HepG2 (cell line): ENCODE data around the gene ADSL. TPM values are rescaled to one million over a fixed set of nuclear protein-coding genes. Genes with fewer than 3 reads are reported as not detected.

Experiments used
- ATAC-seq: fragments of 200-7000 bp; cut with Tn5 transposase; 3 replicates; pipeline ENCODE4 v1.9.1; 2020; ENCODE audit warnings: mild to moderate bottlenecking, moderate library complexity
- BruUV-seq: library from RNA; stranded (reverse); fragments of 400-500 nt; replicated peaks from 2 replicates; lab custom pipeline; 2021; lab: Mats Ljungman, UMichigan
- CTCF ChIA-PET: fragments of 300-600 bp; formaldehyde crosslinking; extraction: SDS; loops from one replicate; lab custom pipeline; 2021; ENCODE audit warnings: low total read pairs, inconsistent platforms, low intra/inter-chr PET ratio; lab: Yijun Ruan, JAX
- POLR2A ChIA-PET: fragments of 350-600 bp; sonication (Branson Sonifier 250); formaldehyde crosslinking; loops from one replicate; lab custom pipeline; 2020; ENCODE audit warnings: antibody characterized with exemption, inconsistent platforms; lab: Yijun Ruan, JAX
- DNase-seq: peaks from one replicate; pipeline ENCODE4 v3.0.0-alpha.2; 2015; ENCODE audit warnings: low spot score
- FAIRE-seq: peaks from 3 replicates; lab custom pipeline; 2011; peaks lifted over from hg19 to GRCh38; lab: Jason Lieb, UNC
- H2AFZ ChIP-seq: one replicate; pipeline ENCODE4 v1.6.1; 2011; ENCODE audit warnings: low read length, inconsistent platforms
- H3K27ac ChIP-seq: fragments of 300-600 bp; 3 replicates; pipeline ENCODE4 v1.8.0; 2011; ENCODE audit warnings: mixed run types, mild to moderate bottlenecking, mixed read lengths, low read length, inconsistent platforms; ENCODE audit not compliant: insufficient read depth; ENCODE audit errors: extremely low read length
- H3K27me3 ChIP-seq, 2 experiments: fragments of 200-600 bp in 1 of 2; 2 replicates in 1 of 2; 3 replicates in 1 of 2; pipeline versions ENCODE4 v1.6.0 to v1.8.0; 2011; ENCODE audit warnings: low read length in 2 of 2, mild to moderate bottlenecking in 2 of 2, moderate library complexity in 2 of 2, inconsistent platforms in 1 of 2; ENCODE audit not compliant: insufficient read depth in 2 of 2, control insufficient read depth in 1 of 2
- H3K36me3 ChIP-seq, 2 experiments: fragments of 200-600 bp in 1 of 2; replicated peaks in 1 of 2; 2 replicates in 1 of 2; 3 replicates in 1 of 2; pipeline versions ENCODE4 v1.5.1 to v1.8.0; 2011; ENCODE audit warnings: low read length in 2 of 2, inconsistent platforms in 1 of 2; ENCODE audit not compliant: insufficient read depth in 2 of 2, control insufficient read depth in 1 of 2
- H3K4me1 ChIP-seq: 2 replicates; pipeline ENCODE4 v1.5.1; 2012; ENCODE audit warnings: low read length, inconsistent platforms; ENCODE audit not compliant: insufficient read depth
- H3K4me2 ChIP-seq: 2 replicates; pipeline ENCODE4 v1.6.0; 2011; ENCODE audit warnings: low read depth, low read length, inconsistent platforms
- H3K4me3 ChIP-seq, 3 experiments: fragments of 200-600 bp in 1 of 3; sonication (generic), shearing (Covaris generic) in 1 of 3; replicated peaks in 1 of 3; 2 replicates each; pipeline ENCODE4 v1.5.1; 2011 to 2016; ENCODE audit warnings: low read length in 3 of 3, inconsistent platforms in 2 of 3, low read depth in 2 of 3, mild to moderate bottlenecking in 2 of 3, control low read depth in 1 of 3, mixed read lengths in 1 of 3; ENCODE audit not compliant: insufficient read depth in 1 of 3
- H3K79me2 ChIP-seq: one replicate; pipeline ENCODE4 v1.6.1; 2011; ENCODE audit warnings: low read length, inconsistent platforms; ENCODE audit not compliant: insufficient read depth
- H3K9ac ChIP-seq: 2 replicates; pipeline ENCODE4 v1.6.0; 2011; ENCODE audit warnings: mild to moderate bottlenecking, low read depth, low read length, inconsistent platforms; ENCODE audit not compliant: insufficient read depth
- H3K9me3 ChIP-seq: 2 replicates; pipeline ENCODE4 v1.5.1; 2012; ENCODE audit warnings: mild to moderate bottlenecking, low read length
- H4K20me1 ChIP-seq: 2 replicates; pipeline ENCODE4 v1.6.0; 2011; ENCODE audit warnings: inconsistent platforms, mild to moderate bottlenecking, low read length, moderate library complexity; ENCODE audit not compliant: insufficient read depth
- BRCA1 ChIP-seq: sonication (generic); formaldehyde crosslinking; IDR thresholded peaks from 2 replicates; pipeline ENCODE4 v1.4.0; 2020; ENCODE audit warnings: missing genetic modification reagents
- CENPBD1 ChIP-seq: sonication (generic); formaldehyde crosslinking; IDR thresholded peaks from 2 replicates; pipeline ENCODE4 v1.8.0; 2022; ENCODE audit warnings: missing genetic modification reagents, low read depth, mild to moderate bottlenecking, borderline replicate concordance
- FUBP1 ChIP-seq: sonication (generic); formaldehyde crosslinking; IDR thresholded peaks from 2 replicates; pipeline ENCODE4 v1.5.1; 2020; ENCODE audit warnings: missing genetic modification reagents, mild to moderate bottlenecking, borderline replicate concordance
- HCFC1 ChIP-seq: fragments of 150-350 bp; IDR thresholded peaks from 2 replicates; pipeline ENCODE4 v1.6.1; 2014; ENCODE audit warnings: low read depth, low read length
- IRF2 ChIP-seq: IDR thresholded peaks from 2 replicates; pipeline ENCODE4 v1.6.1; 2018; ENCODE audit warnings: missing genetic modification reagents, missing compliant biosample characterization
- NFE2L2 ChIP-seq: fragments of 150-350 bp; IDR thresholded peaks from 2 replicates; pipeline ENCODE4 v1.6.1; 2014; ENCODE audit warnings: low read length
- SPEN ChIP-seq: sonication (generic); formaldehyde crosslinking; IDR thresholded peaks from 2 replicates; pipeline ENCODE4 v1.5.1; 2020; ENCODE audit warnings: low read depth, mild to moderate bottlenecking, missing genetic modification reagents
- TFDP1 ChIP-seq: IDR thresholded peaks from 2 replicates; pipeline ENCODE4 v1.6.1; 2016; ENCODE audit warnings: missing compliant biosample characterization, missing genetic modification reagents, borderline replicate concordance
- ZNF180 ChIP-seq: sonication (generic); formaldehyde crosslinking; IDR thresholded peaks from 2 replicates; pipeline ENCODE4 v1.4.0; 2020; ENCODE audit warnings: low read depth, missing genetic modification reagents, borderline replicate concordance
- ZNF232 ChIP-seq: sonication (generic); formaldehyde crosslinking; IDR thresholded peaks from 2 replicates; pipeline ENCODE4 v1.4.0; 2020; ENCODE audit warnings: missing genetic modification reagents, borderline replicate concordance
- ZNF274 ChIP-seq: sonication (generic); formaldehyde crosslinking; IDR thresholded peaks from 2 replicates; pipeline ENCODE4 v1.5.1; 2020; ENCODE audit warnings: mild to moderate bottlenecking, missing genetic modification reagents
- ZNF557 ChIP-seq: sonication (generic); formaldehyde crosslinking; IDR thresholded peaks from 2 replicates; pipeline ENCODE4 v1.4.0; 2020; ENCODE audit warnings: missing genetic modification reagents
- ZNF660 ChIP-seq: sonication (generic); formaldehyde crosslinking; IDR thresholded peaks from 2 replicates; pipeline ENCODE4 v1.5.1; 2020; ENCODE audit warnings: mild to moderate bottlenecking, low read depth, missing genetic modification reagents, borderline replicate concordance
- ZNF879 ChIP-seq: sonication (generic); formaldehyde crosslinking; IDR thresholded peaks from 2 replicates; pipeline ENCODE4 v1.8.1; 2023; ENCODE audit warnings: missing genetic modification reagents
- WGBS: methylation state at CpG from one replicate; pipeline ENCODE4 v1.1.6; 2017; ENCODE audit warnings: low lambda C conversion rate; 5-methylcytosine and 5-hydroxymethylcytosine counted together
- in situ Hi-C: cut with HindIII; loops from 2 replicates; pipeline ENCODE4 v1.10.0; 2017; ENCODE audit warnings: low pct_unique_long_range_greater_than_20kb; ENCODE audit not compliant: extremely low pct_ligation_motif_present
- intact Hi-C: fragments of 100-400 bp; cut with micrococcal nuclease; formaldehyde crosslinking; loops from one replicate; pipeline ENCODE4 v1.10.0; 2022; ENCODE audit not compliant: unreplicated experiment
- polyA plus RNA-seq, 8 experiments: library from polyadenylated mRNA; depleted of rRNA in 3 of 8; stranded (reverse) in 7 of 8; unstranded in 1 of 8; fragments of >200 nt; fragmentation: Illumina TruSeq in 4 of 8; extraction: Trizol in 4 of 8; gene quantifications; 2 replicates each; pipeline versions ENCODE4 v1.2.1 to v1.2.3, GENCODE V29; 2011 to 2016; ENCODE audit warnings: low read depth in 4 of 8, missing spikeins in 1 of 8, mixed read lengths in 1 of 8; ENCODE audit not compliant: insufficient read depth in 1 of 8
- total RNA-seq, 5 experiments: library from RNA; depleted of rRNA; stranded (reverse); fragments of >200 nt; fragmentation: Illumina TruSeq; extraction: Trizol; gene quantifications; 2 replicates each; pipeline ENCODE4 v1.2.3, GENCODE V29; 2016; ENCODE audit warnings: low read depth in 1 of 5

The ADSL gene
- total and polyA plus RNA-seq, 2 of the 13 experiments (the other 11 are each of a cell fraction or from before 2014, with no cell fraction given): 123 to 174 TPM

DNA sequence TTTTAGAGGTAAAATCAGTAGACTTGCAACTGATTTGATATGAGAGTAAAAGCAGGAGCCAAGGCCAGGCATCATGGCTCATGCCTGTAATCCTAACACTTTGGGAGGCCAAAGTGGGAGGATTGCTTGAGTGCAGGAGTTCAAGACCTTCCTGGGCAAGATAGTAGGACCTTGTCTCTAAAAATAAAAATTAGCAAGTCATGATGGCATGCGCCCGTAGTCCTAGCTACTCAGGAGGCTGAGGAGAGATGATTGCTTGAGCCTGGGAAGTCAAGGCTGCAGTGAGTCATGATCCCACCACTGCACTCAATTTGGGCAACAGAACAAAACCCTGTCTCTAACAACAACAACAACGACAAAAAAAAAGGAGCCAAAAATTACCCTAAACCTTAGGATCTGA is 37.6 kb downstream of the ADSL start:
- BruUV-seq: no TSS peak

DNA sequence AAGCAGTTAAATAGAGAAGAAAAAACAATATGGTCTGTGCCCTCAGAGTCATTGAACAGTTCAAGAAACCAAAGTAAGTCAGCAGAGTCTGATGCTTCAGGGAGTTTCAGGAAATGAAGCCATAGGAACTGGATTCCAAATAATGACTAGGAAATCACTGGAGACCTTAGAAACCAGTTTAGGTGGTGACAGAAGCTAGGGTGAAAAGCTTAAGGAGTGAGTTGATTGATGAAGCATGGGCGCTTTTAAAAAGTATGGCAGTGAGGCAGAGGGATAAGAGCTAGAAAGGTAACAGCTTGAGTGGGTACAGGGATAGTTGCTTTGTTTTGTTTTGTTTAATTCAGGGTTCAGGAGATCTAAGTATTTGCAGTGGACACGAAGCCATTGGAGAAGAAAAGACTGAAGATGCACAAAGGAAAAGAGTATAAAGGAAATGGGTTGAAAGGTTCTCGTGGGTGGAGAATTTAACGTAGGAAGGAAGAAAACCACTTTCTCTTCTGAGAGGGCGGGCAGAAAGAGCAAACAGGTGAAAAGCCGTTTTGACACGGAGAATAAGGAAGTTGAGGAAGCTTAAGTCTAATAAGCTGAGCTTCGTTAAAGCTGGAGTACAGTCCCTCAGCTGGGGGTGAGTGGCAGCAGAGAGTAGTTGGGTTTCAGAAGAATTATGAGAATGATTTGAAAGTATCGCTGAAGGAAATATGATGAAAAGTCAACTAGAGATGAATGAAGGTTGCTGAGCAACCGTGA is 38.9 kb downstream of the ADSL start:
- in situ Hi-C loops: no loop called here
- H2AFZ ChIP-seq: no peak overlapping the region
- H3K4me1 ChIP-seq: peaks cover 21% of the 10 kb centered on the region
- 94% methylated on average over 10 of the region's 10 CpGs for WGBS
- ChIA-PET CTCF (no interaction called here), POLR2A (interaction anchor here (1.0 kb wide), 1 partner anchor 19 kb away, joined by 3 read pairs; no protein-coding TSS in a partner anchor)
- H3K36me3 ChIP-seq: no peaks in the 10 kb centered on the region; a peak in 1 of 5 replicates
- no peak for ATAC-seq
- no peak for FAIRE-seq
- H3K27me3 ChIP-seq: no peaks in the 10 kb centered on the region
- intact Hi-C loops: no loop called here
- DNase-seq: no peak
- H3K4me3 ChIP-seq: no peak overlapping the region
- no TSS peak for BruUV-seq
- no peak overlapping the region for H3K27ac ChIP-seq
- H4K20me1 ChIP-seq: no peaks in the 10 kb centered on the region
- no peaks in the 10 kb centered on the region for H3K9me3 ChIP-seq
- H3K4me2 ChIP-seq: no peak overlapping the region
- H3K9ac ChIP-seq: no peak overlapping the region
- no peaks in the 10 kb centered on the region for H3K79me2 ChIP-seq
- no peak for TF ChIP-seq ZNF557 (CRISPR knock-in tag)
- TF ChIP-seq SPEN (CRISPR knock-in tag): no peak
- TF ChIP-seq ZNF879: no peak
- no peak for TF ChIP-seq CENPBD1
- no peak for TF ChIP-seq HCFC1
- no peak for TF ChIP-seq ZNF660 (CRISPR knock-in tag)
- TF ChIP-seq ZNF180 (CRISPR knock-in tag): no peak
- no peak for TF ChIP-seq ZNF274
- no peak for TF ChIP-seq BRCA1
- no peak for TF ChIP-seq ZNF232 (CRISPR knock-in tag)
- TF ChIP-seq FUBP1 (CRISPR knock-in tag): no peak
- no peak for TF ChIP-seq IRF2 (CRISPR knock-in tag)

More for the DNA sequence above, 37.6 kb downstream of the ADSL start:
- Histone ChIP-seq H3K27ac (no peak overlapping the region), H3K36me3 (no peaks in the 10 kb centered on the region; a peak in 1 of 5 replicates), H4K20me1 (no peaks in the 10 kb centered on the region), H3K4me1 (peaks cover 21% of the 10 kb centered on the region), H3K27me3 (no peaks in the 10 kb centered on the region), H3K4me3 (no peak overlapping the region), H2AFZ (no peak overlapping the region), H3K9me3 (no peaks in the 10 kb centered on the region), H3K79me2 (no peaks in the 10 kb centered on the region), H3K4me2 (no peak overlapping the region), H3K9ac (no peak overlapping the region)
- TF ChIP-seq NFE2L2 (peak; percentile 17; the same call in 1 of the 2 replicates), TFDP1 (CRISPR knock-in tag) (no peak)
- FAIRE-seq: no peak
- DNase-seq: no peak
- WGBS: 86% methylated on average over 3 of the region's 3 CpGs
- POLR2A ChIA-PET: no interaction called here
- intact Hi-C loops (no loop called here), in situ Hi-C loops (no loop called here)
- no peak for ATAC-seq
- CTCF ChIA-PET: no interaction called here
